NOMO-1 treated with DMSO at 0.1 percent for 48 hours (cell line): ENCODE measurements around the gene CCDC190.
"Not testable (repeated sequence)": the region's sequence is repeated elsewhere in the genome, so short reads cannot be mapped to it uniquely, and the experiment has no call there.

Source experiments
- DNase-seq: peaks from one replicate; lab custom pipeline; 2025; ENCODE audit not compliant: unreplicated experiment; lab: John Stamatoyannopoulos, UW

The CCDC190 gene

GRCh38 chr1:162878000-162878596 is 17.1 kb upstream of the CCDC190 start:
- peak; percentile 63 for DNase-seq

- no peak for DNase-seq
These were observed 16.4 kb upstream of the CCDC190 start for GRCh38 chr1:162877412-162877811.

- DNase-seq = no peak
These were observed 15.8 kb upstream of the CCDC190 start for GRCh38 chr1:162876751-162877150.

- DNase-seq = no peak
These were observed 13.0 kb upstream of the CCDC190 start for GRCh38 chr1:162873671-162874666.

GRCh38 chr1:162872981-162873380 is 12.0 kb upstream of the CCDC190 start:
- no peak for DNase-seq

- DNase-seq = not testable (repeated sequence)
These were observed 10.4 kb upstream of the CCDC190 start for GRCh38 chr1:162871417-162871816.

GRCh38 chr1:162868972-162869371 is 8.0 kb upstream of the CCDC190 start:
- no peak for DNase-seq

GRCh38 chr1:162861625-162862024 is 650 bp upstream of the CCDC190 start:
- no peak for DNase-seq

GRCh38 chr1:162859191-162859590 is 1.8 kb downstream of the CCDC190 start:
- DNase-seq = no peak

GRCh38 chr1:162857850-162858249 is 3.1 kb downstream of the CCDC190 start:
- DNase-seq = no peak

- DNase-seq = no peak
These were observed 4.7 kb downstream of the CCDC190 start for GRCh38 chr1:162856260-162856659.

GRCh38 chr1:162855461-162856150 is 5.4 kb downstream of the CCDC190 start:
- DNase-seq = no peak

- DNase-seq = peak; percentile 57
These were observed 6.6 kb downstream of the CCDC190 start for GRCh38 chr1:162854245-162854882.

- no peak for DNase-seq
These were observed 9.6 kb downstream of the CCDC190 start for GRCh38 chr1:162851341-162851740.

- DNase-seq = no peak
These were observed 11.3 kb downstream of the CCDC190 start for GRCh38 chr1:162849711-162850110.

GRCh38 chr1:162847839-162848453 is 13.0 kb downstream of the CCDC190 start:
- DNase-seq = peak; percentile 43

- DNase-seq = no peak
These were observed 14.4 kb downstream of the CCDC190 start for GRCh38 chr1:162846256-162847212.

GRCh38 chr1:162844153-162844552 is 16.8 kb downstream of the CCDC190 start:
- DNase-seq = no peak

GRCh38 chr1:162840250-162840839 is 20.6 kb downstream of the CCDC190 start:
- DNase-seq = no peak
